C4-2B (cell line): ENCODE measurements around the gene ITGB3BP.
"Not testable (repeated sequence)": the region's sequence is repeated elsewhere in the genome, so short reads cannot be mapped to it uniquely, and the experiment has no call there.

Experiments used
- H3K27ac ChIP-seq: fragments of 450-650 bp; 2 replicates; pipeline ENCODE4 v1.5.1; 2017
- CTCF ChIP-seq: fragments of 450-650 bp; conservative IDR thresholded peaks from 2 replicates; pipeline ENCODE4 v1.5.1; 2017; ENCODE audit warnings: mild to moderate bottlenecking
- ZFX ChIP-seq: fragments of 450-650 bp; IDR thresholded peaks from 2 replicates; pipeline ENCODE4 v1.6.1; 2017

Gene ITGB3BP

GRCh38 chr1:63480057-63480456 is 43.0 kb downstream of the ITGB3BP start:
- H3K27ac ChIP-seq = no peak overlapping the region
- TF ChIP-seq ZFX (no peak), CTCF (no peak)

DNA sequence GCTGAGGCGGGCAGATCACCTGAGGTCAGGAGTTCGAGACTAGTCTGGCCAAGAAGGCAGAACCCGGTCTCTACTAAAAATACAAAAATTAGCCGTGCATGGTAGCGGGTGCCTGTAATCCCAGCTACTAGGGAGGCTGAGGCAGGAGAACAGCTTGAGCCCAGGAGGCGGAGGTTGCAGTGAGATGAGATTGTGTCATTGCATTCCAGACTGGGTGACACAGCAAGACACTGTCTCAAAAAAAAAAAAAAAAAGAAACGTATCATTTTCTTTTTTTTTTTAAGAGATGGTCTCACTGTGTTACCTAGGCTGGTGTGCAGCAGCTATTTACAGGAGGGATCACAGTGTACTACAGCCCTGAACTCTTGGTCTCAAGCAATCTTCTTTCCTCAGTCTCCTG is 47.3 kb downstream of the ITGB3BP start:
- TF ChIP-seq CTCF (no peak), ZFX (no peak)
- H3K27ac ChIP-seq = no peak overlapping the region

DNA sequence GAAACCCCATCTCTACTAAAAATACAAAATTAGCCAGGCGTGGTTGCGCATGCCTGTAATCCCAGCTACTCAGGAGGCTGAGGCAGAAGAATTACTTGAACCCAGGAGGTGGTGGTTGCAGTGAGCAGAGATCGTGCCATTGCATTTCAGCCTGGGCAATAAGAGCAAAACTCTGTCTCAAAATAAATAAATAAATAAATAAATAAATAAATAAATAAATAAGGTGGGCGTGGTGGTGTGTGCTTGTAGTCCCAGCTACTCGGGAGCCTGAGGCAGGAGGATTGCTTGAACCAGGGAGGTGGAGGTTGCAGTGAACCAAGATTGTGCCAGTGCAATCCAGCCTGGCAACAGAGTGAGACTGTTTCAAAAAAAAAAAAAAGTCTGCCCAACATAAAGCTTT is 54.3 kb downstream of the ITGB3BP start:
- not testable (repeated sequence) for H3K27ac ChIP-seq

DNA sequence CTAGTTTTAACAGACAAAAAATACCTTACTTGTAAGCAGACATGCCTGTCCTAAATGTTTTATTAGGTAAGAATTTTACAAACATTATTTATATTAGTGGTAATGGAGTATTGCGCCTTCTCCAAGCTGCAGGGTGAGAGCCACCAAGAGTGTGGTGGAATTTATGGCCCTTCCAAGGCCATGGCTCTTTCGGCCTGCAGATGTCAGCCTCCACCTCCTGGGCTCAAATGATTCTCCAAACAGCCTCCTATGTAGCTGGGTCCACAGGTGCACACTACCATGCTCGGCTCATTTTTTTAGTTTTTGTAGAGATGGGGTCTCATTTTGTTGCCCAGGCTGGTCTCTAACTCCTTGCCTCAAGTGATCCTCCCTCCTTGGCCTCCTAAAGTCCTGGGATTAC is 56.3 kb downstream of the ITGB3BP start:
- H3K27ac ChIP-seq = no peak overlapping the region
- TF ChIP-seq ZFX = no peak
- peak; percentile 25 for TF ChIP-seq CTCF

- TF ChIP-seq ZFX (no peak), CTCF (no peak)
- no peak overlapping the region for H3K27ac ChIP-seq
Observed at GRCh38 chr1:63466181-63466580, 56.8 kb downstream of the ITGB3BP start.

- no peak for TF ChIP-seq CTCF
- no peak for TF ChIP-seq ZFX
- no peak overlapping the region for H3K27ac ChIP-seq
Observed at GRCh38 chr1:63463248-63463647, 59.8 kb downstream of the ITGB3BP start.

- TF ChIP-seq ZFX (no peak), CTCF (no peak)
- no peak overlapping the region for H3K27ac ChIP-seq
Observed at GRCh38 chr1:63461661-63462230, 61.3 kb downstream of the ITGB3BP start.

- TF ChIP-seq ZFX (no peak), CTCF (no peak)
- H3K27ac ChIP-seq = no peak overlapping the region
Observed at GRCh38 chr1:63458750-63459149, 64.3 kb downstream of the ITGB3BP start.
